ENCODE measurements around the gene GPHN. TPM values are rescaled to one million over a fixed set of nuclear protein-coding genes. Genes with fewer than 3 reads are reported as not detected.
"Not testable (repeated sequence)": the region's sequence is repeated elsewhere in the genome, so short reads cannot be mapped to it uniquely, and the experiment has no call there.

The GPHN gene
- total RNA-seq, 2 experiments from 2014 or later = 29.8 to 37.5 TPM

GRCh38 chr14:66543996-66544395 lies 36.0 kb downstream of the GPHN start:
- Mint-ChIP-seq H3K36me3 (ENCODE audit: low read depth) (no peaks in the 10 kb centered on the region), H3K9me3 (ENCODE audit: low read depth) (peaks cover 1% of the 10 kb centered on the region), H3K27me3 (no peaks in the 10 kb centered on the region), H3K4me3 (no peak overlapping the region), H3K4me1 (peaks cover 9% of the 10 kb centered on the region), H3K27ac (no peak overlapping the region)
- ATAC-seq (no peak), DNase-seq (no peak)
- CTCF ChIA-PET = no interaction called here
- POLR2A ChIA-PET = no interaction called here
- intact Hi-C loops (cut with DNase I, micrococcal nuclease) = no loop called here

- H3K4me3 Mint-ChIP-seq; H3K4me1 Mint-ChIP-seq; H3K9me3 Mint-ChIP-seq (ENCODE audit: low read depth); H3K27me3 Mint-ChIP-seq; ATAC-seq; H3K27ac Mint-ChIP-seq; POLR2A ChIA-PET; CTCF ChIA-PET; intact Hi-C loops (cut with DNase I, micrococcal nuclease); H3K36me3 Mint-ChIP-seq (ENCODE audit: low read depth); DNase-seq: not testable (repeated sequence)
Measured at GRCh38 chr14:66545191-66545590, 37.2 kb downstream of the GPHN start.

- ATAC-seq; H3K9me3 Mint-ChIP-seq (ENCODE audit: low read depth); H3K27ac Mint-ChIP-seq; H3K4me3 Mint-ChIP-seq; POLR2A ChIA-PET; CTCF ChIA-PET; H3K36me3 Mint-ChIP-seq (ENCODE audit: low read depth); intact Hi-C loops (cut with DNase I, micrococcal nuclease); DNase-seq; H3K4me1 Mint-ChIP-seq; H3K27me3 Mint-ChIP-seq: not testable (repeated sequence)
Measured at GRCh38 chr14:66545751-66546150, 37.8 kb downstream of the GPHN start.

GRCh38 chr14:66563731-66564130 lies 55.8 kb downstream of the GPHN start:
- peaks cover 11% of the 10 kb centered on the region for H3K4me1 Mint-ChIP-seq
- H3K9me3 Mint-ChIP-seq (ENCODE audit: low read depth) = no peaks in the 10 kb centered on the region
- intact Hi-C loops (cut with DNase I, micrococcal nuclease) = no loop called here
- ChIA-PET POLR2A (no interaction called here), CTCF (no interaction called here)
- no peak overlapping the region for H3K27ac Mint-ChIP-seq
- no peak overlapping the region for H3K4me3 Mint-ChIP-seq
- peaks cover 4% of the 10 kb centered on the region for H3K36me3 Mint-ChIP-seq (ENCODE audit: low read depth)
- ATAC-seq (no peak), DNase-seq (no peak)
- H3K27me3 Mint-ChIP-seq = no peaks in the 10 kb centered on the region

DNA sequence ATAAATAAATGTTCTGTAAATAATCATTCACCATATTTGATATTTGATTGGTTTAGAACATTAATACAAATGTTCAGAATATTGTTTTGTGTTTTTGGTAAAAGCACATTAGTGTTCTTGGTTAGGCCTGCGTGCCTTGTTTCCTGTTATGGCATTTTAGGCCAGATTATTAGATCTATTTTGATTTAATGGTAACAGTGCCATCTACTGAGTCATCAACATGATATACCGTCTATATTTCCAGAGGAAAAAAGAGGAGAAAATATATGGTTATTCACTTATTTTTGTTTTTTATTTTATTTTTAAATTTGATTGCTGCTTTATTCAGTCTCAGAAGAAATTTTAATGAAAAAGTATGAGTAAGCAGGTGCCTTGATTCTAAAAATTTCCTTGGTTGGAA lies 60.3 kb downstream of the GPHN start:
- Mint-ChIP-seq H3K36me3 (ENCODE audit: low read depth) (peaks cover 17% of the 10 kb centered on the region), H3K27ac (no peak overlapping the region), H3K27me3 (no peaks in the 10 kb centered on the region), H3K9me3 (ENCODE audit: low read depth) (peaks cover 18% of the 10 kb centered on the region), H3K4me1 (peaks cover 19% of the 10 kb centered on the region), H3K4me3 (no peak overlapping the region)
- intact Hi-C loops (cut with DNase I, micrococcal nuclease) = no loop called here
- ChIA-PET CTCF (no interaction called here), POLR2A (no interaction called here)
- no peak for DNase-seq
- no peak for ATAC-seq

GRCh38 chr14:66572826-66573225 lies 64.9 kb downstream of the GPHN start:
- CTCF ChIA-PET = no interaction called here
- H3K27me3 Mint-ChIP-seq = no peaks in the 10 kb centered on the region

DNA sequence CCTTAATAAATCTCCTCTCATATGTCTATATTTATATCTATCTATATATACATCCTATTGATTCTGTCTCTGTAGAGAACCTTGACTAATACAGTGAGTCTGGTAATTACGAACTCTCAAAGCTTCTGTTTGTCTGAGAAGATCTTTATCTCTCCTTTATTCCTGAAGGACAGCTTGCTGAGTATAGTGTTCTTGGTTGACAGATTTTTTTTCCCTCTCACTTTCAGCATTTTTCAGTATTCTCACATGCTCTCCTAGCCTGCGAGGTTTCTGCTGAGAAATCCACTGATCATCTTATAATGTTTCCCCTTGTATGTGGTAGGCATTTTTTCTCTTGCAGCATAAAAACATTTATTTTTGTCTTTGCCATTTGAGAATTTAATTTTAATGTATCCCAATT lies 67.1 kb downstream of the GPHN start:
- Mint-ChIP-seq H3K27ac (no peak overlapping the region), H3K9me3 (ENCODE audit: low read depth) (peaks cover 48% of the 10 kb centered on the region), H3K4me3 (no peak overlapping the region), H3K27me3 (no peaks in the 10 kb centered on the region), H3K4me1 (peaks cover 12% of the 10 kb centered on the region), H3K36me3 (ENCODE audit: low read depth) (peaks cover 40% of the 10 kb centered on the region)
- DNase-seq (no peak), ATAC-seq (no peak)
- CTCF ChIA-PET = no interaction called here
- POLR2A ChIA-PET = no interaction called here
- intact Hi-C loops (cut with DNase I, micrococcal nuclease) = no loop called here

More at GRCh38 chr14:66572826-66573225, 64.9 kb downstream of the GPHN start:
- DNase-seq (no peak), ATAC-seq (no peak)
- Mint-ChIP-seq H3K9me3 (ENCODE audit: low read depth) (peaks cover 37% of the 10 kb centered on the region), H3K27ac (no peak overlapping the region), H3K4me1 (peaks cover 9% of the 10 kb centered on the region), H3K36me3 (ENCODE audit: low read depth) (peaks cover 37% of the 10 kb centered on the region), H3K4me3 (no peak overlapping the region)
- POLR2A ChIA-PET = no interaction called here
- intact Hi-C loops (cut with DNase I, micrococcal nuclease) = no loop called here

DNA sequence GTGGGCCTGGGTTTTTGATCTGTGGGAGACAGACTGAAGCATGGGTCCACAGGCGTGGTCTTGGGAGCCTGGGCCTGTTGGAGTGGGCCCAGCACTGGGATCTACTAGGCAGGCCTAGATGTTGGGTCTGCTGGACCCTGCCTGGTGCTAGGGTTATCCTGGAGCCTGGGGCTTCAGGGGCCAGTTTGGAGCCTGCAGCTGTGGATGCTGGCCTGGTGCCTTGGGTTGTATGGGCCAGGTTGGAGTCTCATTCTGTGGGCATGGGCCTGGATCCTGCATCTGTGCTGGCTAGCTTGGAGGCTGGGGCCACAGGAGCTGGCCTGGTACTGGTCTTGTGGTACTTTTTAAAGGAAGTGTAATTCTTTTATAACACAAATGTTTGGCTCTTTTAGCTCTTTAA lies 68.0 kb downstream of the GPHN start:
- intact Hi-C loops (cut with DNase I, micrococcal nuclease) = no loop called here
- ChIA-PET CTCF (interaction anchor here (0.6 kb wide), 1 partner anchor 19 kb away, joined by 3 read pairs; no protein-coding TSS in a partner anchor), POLR2A (no interaction called here)
- H3K36me3 Mint-ChIP-seq (ENCODE audit: low read depth) = peaks cover 41% of the 10 kb centered on the region
- DNase-seq (no peak), ATAC-seq (no peak)
- peaks cover 51% of the 10 kb centered on the region for H3K9me3 Mint-ChIP-seq (ENCODE audit: low read depth)
- H3K4me1 Mint-ChIP-seq = peaks cover 12% of the 10 kb centered on the region
- H3K27me3 Mint-ChIP-seq = no peaks in the 10 kb centered on the region
- H3K27ac Mint-ChIP-seq = no peak overlapping the region
- H3K4me3 Mint-ChIP-seq = no peak overlapping the region

DNA sequence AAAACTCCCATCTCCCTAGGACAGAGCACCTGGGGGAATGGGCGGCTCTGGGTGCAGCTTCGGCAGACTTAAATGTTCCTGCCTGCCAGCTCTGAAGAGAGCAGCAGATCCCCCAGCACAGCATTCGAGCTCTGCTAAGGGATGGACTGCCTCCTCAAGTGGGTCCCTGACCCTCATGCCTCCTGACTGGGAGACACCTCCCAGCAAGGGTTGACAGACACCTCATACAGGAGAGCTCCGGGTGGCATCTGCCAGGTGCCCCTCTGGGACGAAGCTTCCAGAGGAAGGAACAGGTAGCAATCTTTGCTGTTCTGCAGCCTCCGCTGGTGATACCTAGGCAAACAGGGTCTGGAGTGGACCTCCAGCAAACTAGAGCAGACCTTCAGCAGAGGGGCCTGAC lies 79.8 kb downstream of the GPHN start:
- DNase-seq; H3K27ac Mint-ChIP-seq; CTCF ChIA-PET; POLR2A ChIA-PET; H3K4me3 Mint-ChIP-seq; ATAC-seq; H3K27me3 Mint-ChIP-seq; H3K4me1 Mint-ChIP-seq; intact Hi-C loops (cut with DNase I, micrococcal nuclease): not testable (repeated sequence)
- Mint-ChIP-seq H3K36me3 (ENCODE audit: low read depth) (peaks cover 15% of the 10 kb centered on the region), H3K9me3 (ENCODE audit: low read depth) (peaks cover 47% of the 10 kb centered on the region)

DNA sequence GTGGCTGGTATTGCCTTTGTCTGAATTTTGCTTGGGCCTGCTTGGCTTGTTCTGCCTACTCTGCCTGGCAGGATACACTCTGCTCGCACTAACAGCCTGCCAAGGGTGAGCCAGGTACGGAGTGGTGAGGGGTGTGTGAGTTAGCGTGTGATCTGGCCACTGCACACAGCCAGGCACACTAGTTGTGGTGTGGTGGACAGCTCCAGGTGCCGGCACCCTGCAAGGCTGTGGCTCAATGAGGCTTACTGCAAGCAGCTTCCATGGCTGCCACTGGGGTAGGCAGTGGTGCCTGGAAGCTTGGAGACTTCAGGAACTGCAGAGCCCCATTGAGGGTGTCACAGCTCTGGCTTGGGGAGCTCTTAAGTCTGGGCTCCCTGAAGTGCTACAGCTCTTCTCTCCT lies 87.4 kb downstream of the GPHN start:
- no peak overlapping the region for H3K27ac Mint-ChIP-seq
- ATAC-seq (no peak), DNase-seq (no peak)
- CTCF ChIA-PET = no interaction called here
- no peak overlapping the region for H3K4me3 Mint-ChIP-seq
- H3K4me1 Mint-ChIP-seq = peaks cover 1% of the 10 kb centered on the region
- peaks cover 41% of the 10 kb centered on the region for H3K9me3 Mint-ChIP-seq (ENCODE audit: low read depth)
- no peaks in the 10 kb centered on the region for H3K27me3 Mint-ChIP-seq
- H3K36me3 Mint-ChIP-seq (ENCODE audit: low read depth) = peaks cover 11% of the 10 kb centered on the region
- POLR2A ChIA-PET = no interaction called here
- intact Hi-C loops (cut with DNase I, micrococcal nuclease) = no loop called here

DNA sequence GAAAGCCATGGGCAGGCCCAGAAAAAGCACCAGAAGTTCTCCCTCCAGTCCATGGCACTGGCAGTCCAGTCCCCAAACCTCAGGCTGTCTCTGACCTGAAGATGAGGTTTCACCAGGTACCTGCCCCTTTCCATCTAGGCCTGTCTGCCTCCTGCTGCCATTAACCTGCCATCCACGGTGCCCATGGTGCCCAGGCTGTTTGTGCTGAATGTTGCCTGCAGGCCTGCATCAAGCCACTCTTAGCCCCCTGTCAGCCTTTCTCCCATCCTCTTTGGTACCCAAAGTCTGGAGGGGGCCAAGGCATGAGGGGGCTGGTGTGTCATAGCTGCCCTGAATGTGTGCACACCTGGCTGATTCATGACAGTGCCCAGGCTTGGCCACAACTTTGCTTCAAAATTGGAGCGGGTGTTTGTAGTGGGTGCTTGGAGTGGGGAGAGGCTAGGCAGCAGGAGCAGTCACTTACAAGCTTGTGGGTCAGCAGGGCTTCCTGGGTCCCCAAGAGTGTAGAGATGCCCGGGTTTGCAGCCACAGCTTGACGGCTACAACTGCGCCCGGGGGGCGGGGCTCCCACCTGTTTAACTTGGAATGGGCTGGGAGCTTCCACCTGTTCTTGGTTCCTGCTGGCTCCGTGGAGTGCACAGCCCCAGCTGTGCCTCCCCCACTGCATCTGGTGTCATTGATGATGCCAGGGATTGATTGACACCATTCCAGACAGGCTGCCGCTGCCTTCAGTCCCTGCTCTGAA lies 88.5 kb downstream of the GPHN start:
- Mint-ChIP-seq H3K4me1 (peaks cover 5% of the 10 kb centered on the region), H3K27ac (no peak overlapping the region), H3K27me3 (no peaks in the 10 kb centered on the region), H3K4me3 (no peak overlapping the region), H3K36me3 (ENCODE audit: low read depth) (peaks cover 11% of the 10 kb centered on the region), H3K9me3 (ENCODE audit: low read depth) (peaks cover 35% of the 10 kb centered on the region)
- intact Hi-C loops (cut with DNase I, micrococcal nuclease) = no loop called here
- no peak for DNase-seq
- ChIA-PET POLR2A (no interaction called here), CTCF (no interaction called here)
- no peak for ATAC-seq

DNA sequence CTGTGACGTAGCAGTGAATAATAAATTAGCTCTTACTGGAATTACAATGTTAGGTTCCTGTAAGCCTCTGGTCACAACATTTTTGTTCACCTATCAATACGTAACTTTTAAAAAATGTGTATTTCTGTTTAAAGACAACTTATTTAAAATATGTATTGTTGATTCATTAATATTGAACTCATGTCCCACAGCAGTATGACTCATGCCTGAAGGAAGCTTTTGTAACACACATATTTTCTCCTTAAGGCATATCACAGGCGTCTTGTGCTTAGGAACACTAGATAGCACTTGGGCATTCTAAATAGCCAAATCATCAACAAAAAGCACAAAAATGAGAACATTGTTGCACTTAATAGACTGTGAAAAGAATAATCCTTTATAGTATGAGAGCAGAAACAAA lies 92.5 kb downstream of the GPHN start:
- no peak overlapping the region for H3K4me3 Mint-ChIP-seq
- H3K27me3 Mint-ChIP-seq = no peaks in the 10 kb centered on the region
- peaks cover 12% of the 10 kb centered on the region for H3K36me3 Mint-ChIP-seq (ENCODE audit: low read depth)
- no peak for ATAC-seq
- DNase-seq = no peak
- H3K4me1 Mint-ChIP-seq = peaks cover 14% of the 10 kb centered on the region
- POLR2A ChIA-PET = no interaction called here
- H3K27ac Mint-ChIP-seq = no peak overlapping the region
- H3K9me3 Mint-ChIP-seq (ENCODE audit: low read depth) = peaks cover 14% of the 10 kb centered on the region
- intact Hi-C loops (cut with DNase I, micrococcal nuclease) = loop anchor here in 1 of 2 experiments (5.0 kb wide), 1 partner anchor 93 kb away; the partner anchor contains the start of gene GPHN
- CTCF ChIA-PET = interaction anchor here (0.6 kb wide), 1 partner anchor 381 kb away, joined by 3 read pairs; no protein-coding TSS in a partner anchor
